Measurements from ENCODE around the gene FRMD4A.

- TF ChIP-seq CTCF (IDR thresholded peaks at IDR 0.05): no peak
- no peak for TF ChIP-seq ZFX (IDR thresholded peaks at IDR 0.05; ENCODE audit: borderline replicate concordance)
These were observed 590.3 kb downstream of the FRMD4A start for GRCh38 chr10:13740461-13740860.
